ENCODE measurements around the gene WNT3.

Gene WNT3

GRCh38 chr17:46744441-46744840, 74.1 kb downstream of the WNT3 start:
- no peak overlapping the region for H3K4me3 ChIP-seq (ENCODE audit: low read depth, low read length)
- TF ChIP-seq CTCF (IDR thresholded peaks at IDR 0.05; ENCODE audit: insufficient read depth, low read depth, low read length, missing control alignments), result no peak
- no peak for DNase-seq (ENCODE audit: low read depth)

DNA sequence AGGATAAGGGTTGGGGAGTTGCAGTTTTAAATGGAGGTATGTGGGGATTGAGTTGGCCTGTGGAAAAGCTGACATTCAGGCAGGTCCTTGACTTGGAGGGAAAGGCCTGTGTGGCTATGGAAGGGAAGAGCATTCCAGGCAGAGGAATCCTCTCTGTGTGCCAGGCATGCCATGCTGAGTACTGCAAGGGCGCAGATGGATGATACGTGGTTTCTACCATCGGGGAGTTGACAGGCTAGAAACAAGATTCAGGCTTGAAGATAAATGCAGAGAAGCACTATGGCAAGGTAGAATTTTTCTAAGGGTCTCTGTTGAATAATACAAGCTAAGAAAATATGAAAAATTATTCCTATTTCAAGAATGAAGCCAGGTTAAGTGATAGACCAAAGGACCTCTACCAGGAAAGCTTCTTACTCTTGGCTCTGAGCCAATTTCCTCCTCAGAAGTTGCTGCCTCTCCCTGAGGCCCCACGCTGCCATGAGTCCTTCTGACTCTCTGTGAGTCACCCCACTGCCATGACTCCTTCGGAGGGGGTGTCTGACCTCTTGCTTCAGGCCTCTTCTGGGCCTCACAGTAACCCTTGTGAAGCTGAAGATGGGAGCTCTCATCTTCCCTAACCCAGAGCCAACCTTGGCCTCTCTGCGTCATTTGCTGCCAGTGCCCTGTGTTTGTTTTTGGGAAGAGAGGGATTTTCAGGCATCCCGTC, 75.8 kb downstream of the WNT3 start:
- no peak for TF ChIP-seq CTCF (IDR thresholded peaks at IDR 0.05; ENCODE audit: insufficient read depth, low read depth, low read length, missing control alignments)
- H3K4me3 ChIP-seq (ENCODE audit: low read depth, low read length), result no peak overlapping the region
- DNase-seq (ENCODE audit: low read depth), result no peak

- no peak for DNase-seq (ENCODE audit: low read depth)
Measured at GRCh38 chr17:46741122-46741730, 77.3 kb downstream of the WNT3 start.

DNA sequence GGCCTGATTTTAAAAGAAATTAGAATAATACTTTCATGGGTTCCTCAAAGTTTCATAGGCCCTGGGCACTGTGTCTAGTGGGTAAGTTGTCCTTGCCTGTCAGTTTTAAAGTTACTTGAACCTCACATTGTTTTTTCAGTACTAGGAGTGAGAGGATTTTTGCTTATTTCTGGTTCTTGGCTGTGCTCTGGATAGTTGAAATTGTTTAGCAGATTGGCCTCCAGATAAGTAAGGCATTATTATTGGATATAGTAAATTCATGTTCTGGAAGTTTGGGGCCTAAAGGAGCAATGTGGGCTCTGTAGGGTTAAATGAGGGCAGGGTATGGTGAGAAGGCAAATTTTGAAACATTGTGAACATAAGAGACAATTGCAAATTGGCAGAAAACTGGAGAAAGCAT, 78.5 kb downstream of the WNT3 start:
- DNase-seq (ENCODE audit: low read depth), result no peak
- H3K4me3 ChIP-seq (ENCODE audit: low read depth, low read length), result no peak overlapping the region
- no peak for TF ChIP-seq CTCF (IDR thresholded peaks at IDR 0.05; ENCODE audit: insufficient read depth, low read depth, low read length, missing control alignments)

More at GRCh38 chr17:46741122-46741730, 77.3 kb downstream of the WNT3 start:
- H3K4me3 ChIP-seq (ENCODE audit: low read depth, low read length), result no peak overlapping the region
- no peak for TF ChIP-seq CTCF (IDR thresholded peaks at IDR 0.05; ENCODE audit: insufficient read depth, low read depth, low read length, missing control alignments)

- TF ChIP-seq CTCF (IDR thresholded peaks at IDR 0.05; ENCODE audit: insufficient read depth, low read depth, low read length, missing control alignments), result no peak
- no peak for DNase-seq (ENCODE audit: low read depth)
- no peak overlapping the region for H3K4me3 ChIP-seq (ENCODE audit: low read depth, low read length)
Measured at GRCh38 chr17:46738544-46738943, 79.9 kb downstream of the WNT3 start.

- no peak overlapping the region for H3K4me3 ChIP-seq (ENCODE audit: low read depth, low read length)
- TF ChIP-seq CTCF (IDR thresholded peaks at IDR 0.05; ENCODE audit: insufficient read depth, low read depth, low read length, missing control alignments), result no peak
- peak; percentile 6 for DNase-seq (ENCODE audit: low read depth)
Measured at GRCh38 chr17:46737326-46737725, 81.2 kb downstream of the WNT3 start.
